ENCODE data around the gene B4GALT5.
"Not testable (repeated sequence)": the region's sequence is repeated elsewhere in the genome, so short reads cannot be mapped to it uniquely, and the experiment has no call there.

B4GALT5 gene

GRCh38 chr20:49710971-49711666 lies 2.6 kb downstream of the B4GALT5 start:
- Histone ChIP-seq H3K9me3 (replicated peaks in 1 of 11) (no peaks in the 10 kb centered on the region), H3K27ac (no peak overlapping the region), H3K4me3 (peak overlapping the region in 8 of 10 experiments; percentile 23 to 98 (median 96); a peak in 12 of 20 replicates), H3K27me3 (no peaks in the 10 kb centered on the region), H3K9ac (peak overlapping the region in 6 of 11 experiments; percentile 5 to 99 (median 30); a peak in 5 of 22 replicates), H3K4me1 (peaks cover 30 to 71% (median 50%) of the 10 kb centered on the region in 10 experiments), H3K36me3 (peaks cover 0 to 12% (median 0%) of the 10 kb centered on the region in 11 experiments; a peak in 6 of 22 replicates), H3K4me2 (peak overlapping the region; percentile 71 to 87 (median 80)), H4K20me1 (peaks cover 60 to 72% (median 61%) of the 10 kb centered on the region in 11 experiments)
- TF ChIP-seq Cebpa-rat (IDR thresholded peaks at IDR 0.05), result no peak

GRCh38 chr20:49707118-49707517 lies 6.6 kb downstream of the B4GALT5 start:
- peak overlapping the region in 2 of 11 experiments; percentile 15 to 20; a peak in 1 of 22 replicates for H3K9ac ChIP-seq
- H3K27me3 ChIP-seq, result no peaks in the 10 kb centered on the region
- H3K4me2 ChIP-seq, result peak overlapping the region in 3 of 11 experiments; percentile 1 to 18 (median 11); a peak in 3 of 22 replicates
- H4K20me1 ChIP-seq, result peaks cover 93 to 100% (median 100%) of the 10 kb centered on the region in 11 experiments
- H3K4me1 ChIP-seq, result peaks cover 25 to 100% (median 56%) of the 10 kb centered on the region in 10 experiments
- no peak overlapping the region for H3K4me3 ChIP-seq
- peaks cover 0 to 15% (median 5%) of the 10 kb centered on the region in 11 experiments; a peak in 8 of 22 replicates for H3K36me3 ChIP-seq
- H3K9me3 ChIP-seq (replicated peaks in 1 of 11), result no peaks in the 10 kb centered on the region
- TF ChIP-seq Cebpa-rat (IDR thresholded peaks at IDR 0.05), result no peak
- H3K27ac ChIP-seq, result no peak overlapping the region

GRCh38 chr20:49706630-49707091 lies 7.0 kb downstream of the B4GALT5 start:
- H3K4me1 ChIP-seq, result peaks cover 25 to 100% (median 55%) of the 10 kb centered on the region in 10 experiments
- no peaks in the 10 kb centered on the region for H3K27me3 ChIP-seq
- H4K20me1 ChIP-seq, result peaks cover 93 to 100% (median 100%) of the 10 kb centered on the region in 11 experiments
- peak overlapping the region in 3 of 11 experiments; percentile 1 to 18 (median 11); a peak in 3 of 22 replicates for H3K4me2 ChIP-seq
- H3K36me3 ChIP-seq, result peaks cover 0 to 19% (median 5%) of the 10 kb centered on the region in 11 experiments; a peak in 8 of 22 replicates
- H3K27ac ChIP-seq, result no peak overlapping the region
- peak overlapping the region in 2 of 11 experiments; percentile 15 to 20; a peak in 1 of 22 replicates for H3K9ac ChIP-seq
- H3K4me3 ChIP-seq, result no peak overlapping the region
- H3K9me3 ChIP-seq (replicated peaks in 1 of 11), result no peaks in the 10 kb centered on the region
- no peak for TF ChIP-seq Cebpa-rat (IDR thresholded peaks at IDR 0.05)

- H3K4me1 ChIP-seq, result peaks cover 25 to 100% (median 55%) of the 10 kb centered on the region in 10 experiments
- H3K27ac ChIP-seq; H3K9ac ChIP-seq; H3K4me3 ChIP-seq; H3K4me2 ChIP-seq; H3K9me3 ChIP-seq (replicated peaks in 1 of 11); H3K27me3 ChIP-seq: not testable (repeated sequence)
- peaks cover 0 to 22% (median 5%) of the 10 kb centered on the region in 11 experiments; a peak in 8 of 22 replicates for H3K36me3 ChIP-seq
- peaks cover 93 to 100% (median 100%) of the 10 kb centered on the region in 11 experiments for H4K20me1 ChIP-seq
Observed at GRCh38 chr20:49705893-49706292, 7.8 kb downstream of the B4GALT5 start.

- Histone ChIP-seq H3K27ac (no peak overlapping the region), H3K4me1 (peaks cover 27 to 100% (median 55%) of the 10 kb centered on the region in 10 experiments), H3K4me2 (peak overlapping the region in 5 of 11 experiments; percentile 13 to 53 (median 22); a peak in 7 of 22 replicates), H3K27me3 (no peaks in the 10 kb centered on the region), H3K9me3 (replicated peaks in 1 of 11) (no peaks in the 10 kb centered on the region), H3K4me3 (no peak overlapping the region), H3K36me3 (peaks cover 0 to 22% (median 5%) of the 10 kb centered on the region in 11 experiments; a peak in 8 of 22 replicates), H3K9ac (no peak overlapping the region), H4K20me1 (peaks cover 93 to 100% (median 100%) of the 10 kb centered on the region in 11 experiments)
- TF ChIP-seq Cebpa-rat (IDR thresholded peaks at IDR 0.05), result no peak
Observed at GRCh38 chr20:49705358-49705757, 8.3 kb downstream of the B4GALT5 start.

GRCh38 chr20:49704932-49705336 lies 8.7 kb downstream of the B4GALT5 start:
- Histone ChIP-seq H3K4me1 (peaks cover 29 to 100% (median 57%) of the 10 kb centered on the region in 10 experiments), H3K4me3 (no peak overlapping the region), H3K9ac (no peak overlapping the region), H4K20me1 (peaks cover 93 to 100% (median 100%) of the 10 kb centered on the region in 11 experiments), H3K4me2 (peak overlapping the region in 6 of 11 experiments; percentile 13 to 53 (median 22); a peak in 10 of 22 replicates), H3K27ac (no peak overlapping the region), H3K36me3 (peaks cover 0 to 22% (median 5%) of the 10 kb centered on the region in 11 experiments; a peak in 8 of 22 replicates), H3K9me3 (replicated peaks in 1 of 11) (no peaks in the 10 kb centered on the region), H3K27me3 (no peaks in the 10 kb centered on the region)
- TF ChIP-seq Cebpa-rat (IDR thresholded peaks at IDR 0.05), result no peak

GRCh38 chr20:49701916-49702315 lies 11.8 kb downstream of the B4GALT5 start:
- TF ChIP-seq Cebpa-rat (IDR thresholded peaks at IDR 0.05), result no peak
- peaks cover 29 to 99% (median 49%) of the 10 kb centered on the region in 10 experiments for H3K4me1 ChIP-seq
- H3K9me3 ChIP-seq (replicated peaks in 1 of 11), result no peaks in the 10 kb centered on the region
- no peak overlapping the region for H3K4me3 ChIP-seq
- H4K20me1 ChIP-seq, result peaks cover 93 to 100% (median 100%) of the 10 kb centered on the region in 11 experiments; a peak in 21 of 22 replicates
- H3K9ac ChIP-seq, result no peak overlapping the region
- H3K4me2 ChIP-seq, result peak overlapping the region; percentile 2 to 81 (median 20); a peak in 12 of 22 replicates
- H3K27ac ChIP-seq, result peak overlapping the region in 3 of 11 experiments; percentile 10 to 64 (median 62); a peak in 3 of 22 replicates
- H3K27me3 ChIP-seq, result no peaks in the 10 kb centered on the region
- H3K36me3 ChIP-seq, result peaks cover 0 to 30% (median 6%) of the 10 kb centered on the region in 11 experiments; a peak in 7 of 22 replicates

GRCh38 chr20:49701241-49701790 lies 12.4 kb downstream of the B4GALT5 start:
- Histone ChIP-seq H3K36me3 (peaks cover 0 to 30% (median 6%) of the 10 kb centered on the region in 11 experiments; a peak in 7 of 22 replicates), H3K27me3 (no peaks in the 10 kb centered on the region), H3K9ac (peak overlapping the region in 3 of 11 experiments; percentile 20 to 46 (median 36); a peak in 5 of 22 replicates), H3K4me2 (peak overlapping the region; percentile 7 to 81 (median 23); a peak in 12 of 22 replicates), H3K9me3 (replicated peaks in 1 of 11) (no peaks in the 10 kb centered on the region), H3K27ac (peak overlapping the region in 3 of 11 experiments; percentile 44 to 64 (median 62); a peak in 5 of 22 replicates), H4K20me1 (peaks cover 92 to 100% (median 100%) of the 10 kb centered on the region in 11 experiments; a peak in 21 of 22 replicates), H3K4me3 (no peak overlapping the region), H3K4me1 (peaks cover 29 to 97% (median 49%) of the 10 kb centered on the region in 10 experiments)
- TF ChIP-seq Cebpa-rat (IDR thresholded peaks at IDR 0.05), result no peak
